Stimulated activated CD8-positive, alpha-beta memory T cell treated with anti-CD3 and anti-CD28 coated beads, Interleukin-15, amount 100 ng/mL, for 1 hour (primary cell): Measurements from ENCODE around the gene GDF7.

Experiments
- DNase-seq: peaks from one replicate; pipeline ENCODE4 v3.0.0-alpha.2; 2020; ENCODE audit warnings: low read depth

The GDF7 gene

GRCh38 chr2:20645301-20645701 is 21.6 kb upstream of the GDF7 start:
- no peak for DNase-seq

- DNase-seq: no peak
Measured at GRCh38 chr2:20645761-20646160, 21.2 kb upstream of the GDF7 start.

DNA sequence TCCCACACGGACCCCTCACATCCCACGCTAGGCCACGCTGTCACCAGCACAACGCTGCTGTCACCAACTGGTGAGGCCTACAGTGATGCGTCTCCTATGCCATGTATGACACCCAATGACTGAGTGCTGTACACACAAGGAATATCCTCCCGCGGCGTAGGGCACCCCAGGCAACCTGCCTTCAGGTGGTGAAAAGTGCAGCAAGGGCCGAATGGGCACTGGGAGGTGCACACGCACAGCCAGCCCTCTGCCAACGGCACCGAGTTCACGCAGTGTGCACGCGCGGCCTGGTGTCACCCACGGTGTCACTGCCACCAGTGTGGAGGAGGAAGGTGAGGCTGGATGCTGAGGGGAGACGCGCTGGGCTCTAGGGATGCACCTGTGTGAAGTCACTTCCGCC is 20.5 kb upstream of the GDF7 start:
- no peak for DNase-seq

DNA sequence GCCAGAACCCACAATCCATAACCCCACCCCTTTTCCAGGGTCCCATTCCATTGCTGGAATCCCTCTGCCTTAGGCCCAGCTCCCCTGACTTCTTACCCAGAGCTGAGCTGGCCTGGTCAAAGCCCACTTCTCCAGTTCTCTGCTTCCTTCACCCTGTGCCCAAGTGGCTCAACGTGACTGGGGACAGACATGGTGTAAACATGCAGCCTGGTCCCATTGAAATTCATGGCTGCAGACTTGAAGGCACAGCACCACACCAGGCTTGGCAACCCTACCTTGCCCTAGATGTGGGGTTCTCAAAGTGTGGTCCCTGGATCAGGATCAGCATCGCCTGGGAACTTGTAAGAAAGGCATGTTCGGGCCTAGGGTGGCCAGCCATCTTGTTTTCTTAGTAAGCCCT is 19.7 kb upstream of the GDF7 start:
- DNase-seq: no peak

GRCh38 chr2:20647738-20648137 is 19.2 kb upstream of the GDF7 start:
- DNase-seq: no peak

DNA sequence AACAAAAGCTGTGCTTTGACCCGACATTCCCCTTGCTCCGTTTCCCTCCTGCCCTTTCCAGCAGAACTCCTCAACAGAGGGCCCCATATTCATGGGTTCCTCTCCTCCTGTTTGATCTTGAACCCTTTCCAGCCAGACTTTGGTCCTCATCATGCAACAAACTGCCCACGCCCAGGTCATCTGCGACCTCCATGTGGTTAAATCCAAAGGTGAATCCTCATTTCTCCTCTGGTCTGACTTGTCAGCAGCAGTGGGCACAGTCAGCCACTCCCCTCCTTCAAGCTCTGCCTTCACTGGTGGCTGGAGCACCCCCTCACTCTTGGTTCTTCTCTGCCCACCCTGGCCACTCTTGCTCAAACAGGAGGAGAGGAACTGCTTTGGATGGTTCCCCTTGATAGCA is 18.7 kb upstream of the GDF7 start:
- DNase-seq: no peak

- no peak for DNase-seq
Measured at GRCh38 chr2:20648831-20649230, 18.1 kb upstream of the GDF7 start.

DNA sequence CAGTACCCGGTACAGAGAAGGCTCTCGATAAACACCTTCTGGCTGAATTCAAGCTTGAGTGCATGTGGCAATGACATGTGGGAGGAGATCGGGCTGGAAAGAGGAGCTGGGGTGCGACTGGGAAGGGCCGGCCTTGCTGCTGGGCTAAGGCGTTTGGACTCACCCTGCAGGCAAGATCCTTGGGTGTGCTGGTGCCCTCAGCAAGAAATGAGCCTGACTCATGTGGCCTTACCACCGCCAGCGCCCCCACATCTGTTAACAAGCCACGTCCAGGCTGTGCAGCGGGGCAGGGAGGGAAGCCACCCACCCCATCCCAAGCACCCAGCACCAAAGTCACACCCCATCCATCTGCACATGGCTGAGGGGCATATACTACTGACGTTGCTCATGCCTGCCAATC is 17.4 kb upstream of the GDF7 start:
- DNase-seq: no peak

DNA sequence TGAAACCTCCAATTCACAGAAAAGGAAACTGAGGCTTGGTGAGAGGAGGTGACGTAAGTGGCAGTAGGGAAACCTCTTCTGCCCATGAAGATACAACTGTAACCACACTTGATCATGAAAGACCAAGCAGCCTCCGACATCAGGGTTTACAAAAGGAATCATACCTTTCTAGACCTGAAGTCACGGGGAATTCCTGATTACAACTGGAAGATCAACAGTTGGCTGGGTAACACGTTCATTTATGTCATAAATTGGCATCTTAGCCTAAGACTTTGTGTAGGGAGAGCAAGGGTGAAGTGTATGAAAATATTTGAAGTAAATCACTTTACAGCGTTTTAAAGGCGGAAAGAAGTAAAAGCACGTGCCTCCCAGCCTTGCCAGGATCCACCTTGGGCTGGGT is 17.0 kb upstream of the GDF7 start:
- no peak for DNase-seq

GRCh38 chr2:20650393-20650876 is 16.5 kb upstream of the GDF7 start:
- DNase-seq: no peak

DNA sequence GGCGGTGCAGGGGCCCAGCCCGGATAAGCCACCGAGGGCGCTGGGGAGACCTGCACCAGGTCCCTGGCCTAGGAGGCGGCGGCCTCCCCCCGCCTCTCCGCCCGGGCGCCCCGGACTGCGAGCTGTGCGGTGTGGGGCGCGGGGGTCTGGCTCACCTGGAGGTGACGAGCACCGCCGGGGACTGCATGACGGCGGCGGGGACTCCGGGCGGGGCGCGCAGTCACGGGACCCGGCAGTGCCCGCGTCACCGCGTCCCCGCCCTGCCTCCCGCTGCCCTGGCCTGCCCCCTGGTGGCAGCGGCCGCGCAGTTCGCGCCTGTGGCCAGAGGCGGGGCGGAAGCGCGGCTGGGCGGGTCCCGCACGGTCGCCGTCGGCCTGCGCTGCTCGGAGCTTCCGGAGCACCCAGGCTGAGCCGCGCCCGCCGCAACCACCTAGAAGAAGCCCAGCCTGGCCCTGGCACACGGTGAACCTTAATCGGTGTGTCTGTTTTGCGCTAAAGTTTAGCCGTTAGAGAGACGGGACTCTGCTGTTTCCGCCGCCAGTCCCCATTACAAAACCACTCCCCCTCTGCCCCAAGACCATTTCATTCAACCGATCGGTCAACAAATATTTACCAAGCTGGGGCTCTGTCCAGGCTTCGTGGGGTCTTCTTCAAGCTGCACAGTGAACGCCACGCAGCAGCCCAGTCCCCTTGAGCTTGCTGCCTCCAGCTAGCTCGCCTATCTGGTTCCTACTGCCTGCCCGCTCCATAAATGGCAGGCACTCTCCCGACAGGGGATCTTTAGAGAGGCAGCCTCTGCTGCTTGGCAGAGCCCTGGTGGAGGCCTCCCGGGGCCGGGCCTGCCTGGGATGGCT is 15.8 kb upstream of the GDF7 start, which contains the start of gene HS1BP3:
Gene HS1BP3 (minus strand): TSS at position 222 of the 854 bp plus-strand sequence. CDS start 35 bp downstream, at position 187.
- DNase-seq: peak; percentile 71

DNA sequence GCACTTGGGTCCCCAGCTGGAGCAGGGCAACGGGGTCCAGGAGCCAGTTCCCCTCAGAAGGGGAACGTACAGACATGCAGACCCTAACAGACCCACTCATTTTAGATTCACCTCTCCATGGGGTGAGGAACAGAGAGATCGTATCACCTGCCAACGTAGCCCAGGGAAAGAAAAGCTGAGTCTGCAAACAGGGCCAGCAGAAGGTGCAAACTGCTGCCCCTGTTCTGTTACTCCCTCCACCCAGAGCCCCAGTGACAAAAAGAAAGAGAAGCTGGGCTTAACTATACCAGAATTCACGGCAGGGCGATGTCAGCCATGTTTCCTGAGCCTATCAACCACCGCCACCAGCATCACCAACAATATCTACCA is 15.2 kb upstream of the GDF7 start:
- no peak for DNase-seq

GRCh38 chr2:20652141-20652540 is 14.8 kb upstream of the GDF7 start:
- DNase-seq: no peak

- DNase-seq: no peak
Measured at GRCh38 chr2:20652673-20653575, 14.0 kb upstream of the GDF7 start.

- no peak for DNase-seq
Measured at GRCh38 chr2:20653695-20654534, 13.0 kb upstream of the GDF7 start.

- DNase-seq: no peak
Measured at GRCh38 chr2:20654535-20654813, 12.5 kb upstream of the GDF7 start.

GRCh38 chr2:20656561-20656960 is 10.4 kb upstream of the GDF7 start:
- no peak for DNase-seq

GRCh38 chr2:20657522-20658235 is 9.3 kb upstream of the GDF7 start:
- DNase-seq: no peak

DNA sequence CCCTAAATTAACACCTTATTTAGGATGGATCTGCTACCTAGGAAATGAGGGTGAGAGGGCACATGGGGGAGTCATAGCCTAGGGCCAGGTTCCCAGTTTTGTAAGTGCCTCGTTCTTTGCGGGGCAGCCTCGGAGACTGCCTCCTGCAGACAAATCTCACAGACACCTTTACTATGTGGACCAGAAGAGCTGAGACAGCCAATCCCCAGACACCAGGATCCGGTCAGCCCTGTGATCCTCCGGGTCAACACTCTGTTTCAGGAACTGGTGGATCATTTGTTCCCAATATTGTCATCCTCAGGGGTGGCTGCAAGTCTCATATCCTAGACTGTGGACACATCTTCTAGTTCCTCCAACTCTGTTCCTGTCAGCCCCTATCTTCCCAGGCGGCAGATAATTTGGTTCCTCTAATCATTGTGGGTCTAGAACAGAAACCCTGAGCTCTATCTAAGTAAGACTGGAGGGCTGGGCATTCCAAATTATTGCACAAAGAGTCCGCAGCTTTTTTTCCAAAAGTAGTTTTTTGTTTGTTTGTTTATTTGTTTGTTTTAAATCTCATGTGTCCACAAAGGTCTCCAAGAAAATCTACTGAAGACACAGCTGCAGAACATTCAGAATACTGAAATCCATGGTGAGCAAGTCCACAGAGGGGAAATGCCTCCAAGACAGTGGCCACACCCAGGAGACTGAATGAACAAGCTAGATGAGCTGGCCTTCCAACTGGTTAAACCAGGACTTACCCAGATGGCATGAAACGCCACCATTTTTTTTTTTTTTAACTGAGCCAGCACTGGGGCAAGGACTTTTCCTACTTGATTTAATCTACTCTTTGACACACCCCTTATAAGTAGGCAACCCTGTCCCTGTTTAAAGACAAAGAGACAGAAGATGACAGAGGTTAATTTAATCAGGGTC is 6.2 kb upstream of the GDF7 start:
- no peak for DNase-seq
